HEK293 (cell line): ENCODE data around the gene PAPSS1.
A peak's percentile ranks its signal among the peaks of the same experiment; 100 is the strongest.

Experiments
- CTCF ChIA-PET: fragments of 350-600 bp; formaldehyde crosslinking; extraction: SDS; loops from one replicate; lab custom pipeline; 2021; ENCODE audit warnings: antibody characterized with exemption; lab: Yijun Ruan, JAX
- POLR2A ChIA-PET: fragments of 300-600 bp; formaldehyde crosslinking; extraction: SDS; loops from one replicate; lab custom pipeline; 2020; ENCODE audit warnings: antibody characterized with exemption, inconsistent platforms; lab: Yijun Ruan, JAX
- H3K27ac ChIP-seq: fragments of 200-500 bp; sonication (Bioruptor generic); 2 replicates; pipeline ENCODE4 v1.5.1; 2014; ENCODE audit warnings: low read depth, low read length, control low read depth, inconsistent platforms; ENCODE audit errors: extremely low read depth
- H3K36me3 ChIP-seq, 2 experiments: fragments of 200-500 bp in 1 of 2; sonication (Bioruptor generic) in 1 of 2; 1 replicate in 1 of 2; 2 replicates in 1 of 2; pipeline ENCODE4 v1.5.1; 2014 to 2017; ENCODE audit warnings: inconsistent platforms in 2 of 2, low read length in 2 of 2; ENCODE audit not compliant: control insufficient read depth in 2 of 2, insufficient read depth in 1 of 2
- H3K4me1 ChIP-seq: fragments of 200-500 bp; sonication (Bioruptor generic); 2 replicates; pipeline ENCODE4 v1.5.1; 2014; ENCODE audit warnings: mild to moderate bottlenecking, low read length, inconsistent platforms; ENCODE audit not compliant: control insufficient read depth, insufficient read depth
- H3K4me3 ChIP-seq: 2 replicates; pipeline ENCODE4 v1.5.1; 2011; ENCODE audit warnings: low read depth, mild to moderate bottlenecking, control low read depth, low read length, moderate library complexity
- H3K9me3 ChIP-seq: fragments of 200-500 bp; sonication (Bioruptor generic); 2 replicates; pipeline ENCODE4 v1.5.1; 2014; ENCODE audit warnings: low read depth, low read length, inconsistent platforms; ENCODE audit not compliant: control insufficient read depth, insufficient read depth
- FEZF1 ChIP-seq: fragments of 450-650 bp; formaldehyde crosslinking; IDR thresholded peaks from 2 replicates; pipeline ENCODE4 v1.5.1; 2016; ENCODE audit warnings: missing biosample characterization, missing genetic modification characterization
- REPIN1 ChIP-seq: fragments of 450-650 bp; formaldehyde crosslinking; IDR thresholded peaks from 2 replicates; pipeline ENCODE4 v1.5.1; 2017; ENCODE audit warnings: missing biosample characterization, missing genetic modification characterization, low read depth
- SCRT1 ChIP-seq: fragments of 450-650 bp; formaldehyde crosslinking; IDR thresholded peaks from 2 replicates; pipeline ENCODE4 v1.5.1; 2016; ENCODE audit warnings: missing biosample characterization, missing genetic modification characterization, borderline replicate concordance
- SETDB1 ChIP-seq: IDR thresholded peaks from one replicate; pipeline ENCODE4 v1.6.1; 2017; ENCODE audit warnings: mild to moderate bottlenecking, low read length, moderate library complexity, mixed read lengths; ENCODE audit not compliant: insufficient read length
- TRIM28 ChIP-seq: IDR thresholded peaks from 2 replicates; pipeline ENCODE4 v1.6.1; 2011; ENCODE audit warnings: low read length, control low read depth, borderline replicate concordance
- TSHZ1 ChIP-seq: fragments of 450-650 bp; formaldehyde crosslinking; IDR thresholded peaks from 2 replicates; pipeline ENCODE4 v1.5.1; 2016; ENCODE audit warnings: missing biosample characterization, missing genetic modification characterization, borderline replicate concordance
- ZBTB11 ChIP-seq: fragments of 450-650 bp; formaldehyde crosslinking; conservative IDR thresholded peaks from 2 replicates; pipeline ENCODE4 v1.5.1; 2016; ENCODE audit warnings: low read depth, missing biosample characterization, missing genetic modification characterization
- ZFP69B ChIP-seq: fragments of 450-650 bp; formaldehyde crosslinking; IDR thresholded peaks from 2 replicates; pipeline ENCODE4 v1.5.1; 2016; ENCODE audit warnings: missing biosample characterization, missing genetic modification characterization
- ZNF112 ChIP-seq: fragments of 450-650 bp; formaldehyde crosslinking; IDR thresholded peaks from 2 replicates; pipeline ENCODE4 v1.5.0; 2017; ENCODE audit warnings: missing biosample characterization, missing genetic modification characterization
- ZNF2 ChIP-seq: fragments of 450-650 bp; formaldehyde crosslinking; IDR thresholded peaks from 2 replicates; pipeline ENCODE4 v1.5.1; 2016; ENCODE audit warnings: missing biosample characterization, missing genetic modification characterization
- ZNF302 ChIP-seq: fragments of 450-650 bp; formaldehyde crosslinking; IDR thresholded peaks from 2 replicates; pipeline ENCODE4 v1.5.1; 2016; ENCODE audit warnings: missing biosample characterization, missing genetic modification characterization, low read depth
- ZNF350 ChIP-seq: fragments of 450-650 bp; formaldehyde crosslinking; IDR thresholded peaks from 2 replicates; pipeline ENCODE4 v1.5.0; 2017; ENCODE audit warnings: missing biosample characterization, mild to moderate bottlenecking, missing genetic modification characterization
- ZNF362 ChIP-seq: fragments of 450-650 bp; formaldehyde crosslinking; IDR thresholded peaks from 2 replicates; pipeline ENCODE4 v1.5.1; 2016; ENCODE audit warnings: missing biosample characterization, missing genetic modification characterization
- ZNF433 ChIP-seq: fragments of 450-650 bp; formaldehyde crosslinking; IDR thresholded peaks from 2 replicates; pipeline ENCODE4 v1.5.1; 2016; ENCODE audit warnings: missing biosample characterization, missing genetic modification characterization, low read depth
- ZNF529 ChIP-seq: fragments of 450-650 bp; formaldehyde crosslinking; IDR thresholded peaks from 2 replicates; pipeline ENCODE4 v1.5.1; 2017; ENCODE audit warnings: missing genetic modification characterization, missing biosample characterization; ENCODE audit not compliant: insufficient replicate concordance
- ZNF555 ChIP-seq: fragments of 450-650 bp; formaldehyde crosslinking; conservative IDR thresholded peaks from 2 replicates; pipeline ENCODE4 v1.5.1; 2017; ENCODE audit warnings: missing biosample characterization, mild to moderate bottlenecking, missing genetic modification characterization, inconsistent platforms
- ZNF561 ChIP-seq: fragments of 450-650 bp; IDR thresholded peaks from 2 replicates; pipeline ENCODE4 v1.5.1; 2018; ENCODE audit warnings: missing biosample characterization, missing genetic modification characterization, borderline replicate concordance
- ZNF645 ChIP-seq: fragments of 450-650 bp; formaldehyde crosslinking; IDR thresholded peaks from 2 replicates; pipeline ENCODE4; 2016; ENCODE audit warnings: missing biosample characterization, missing genetic modification characterization
- ZNF704 ChIP-seq: fragments of 450-650 bp; formaldehyde crosslinking; IDR thresholded peaks from 2 replicates; pipeline ENCODE4 v1.5.1; 2016; ENCODE audit warnings: missing biosample characterization, missing genetic modification characterization
- ZNF843 ChIP-seq: fragments of 450-650 bp; formaldehyde crosslinking; IDR thresholded peaks from 2 replicates; pipeline ENCODE4 v1.5.1; 2016; ENCODE audit warnings: missing biosample characterization, missing genetic modification characterization
- ZSCAN16 ChIP-seq: fragments of 450-650 bp; formaldehyde crosslinking; IDR thresholded peaks from 2 replicates; pipeline ENCODE4 v1.5.1; 2016; ENCODE audit warnings: missing biosample characterization, missing genetic modification characterization
- ZSCAN4 ChIP-seq: fragments of 450-650 bp; formaldehyde crosslinking; IDR thresholded peaks from 2 replicates; pipeline ENCODE4 v1.5.1; 2017; ENCODE audit warnings: missing biosample characterization, missing genetic modification characterization
- ZXDB ChIP-seq: fragments of 450-650 bp; formaldehyde crosslinking; IDR thresholded peaks from 2 replicates; pipeline ENCODE4 v1.5.1; 2016; ENCODE audit warnings: missing biosample characterization, missing genetic modification characterization

PAPSS1 gene

GRCh38 chr4:107705742-107706556 is 14.1 kb downstream of the PAPSS1 start:
- ChIA-PET CTCF (no interaction called here), POLR2A (interaction anchor here (1.7 kb wide), 1 partner anchor 14 kb away, joined by 9 read pairs; the partner anchor contains the start of gene PAPSS1)
- Histone ChIP-seq H3K4me3 (no peak overlapping the region), H3K36me3 (no peaks in the 10 kb centered on the region), H3K9me3 (no peaks in the 10 kb centered on the region), H3K4me1 (peaks cover 8% of the 10 kb centered on the region), H3K27ac (no peak overlapping the region)
- TF ChIP-seq ZNF555 (no peak), SETDB1 (peak; percentile 98), TRIM28 (peak; percentile 91), FEZF1 (tag by site-specific recombination) (no peak)

- H3K4me1 ChIP-seq, result peaks cover 16% of the 10 kb centered on the region
- H3K36me3 ChIP-seq, result no peaks in the 10 kb centered on the region
- no peak overlapping the region for H3K27ac ChIP-seq
- POLR2A ChIA-PET, result no interaction called here
- no peak overlapping the region for H3K4me3 ChIP-seq
- CTCF ChIA-PET, result interaction anchor here (0.7 kb wide), 1 partner anchor 18 kb away, joined by 3 read pairs; no protein-coding TSS in a partner anchor
- H3K9me3 ChIP-seq, result no peaks in the 10 kb centered on the region
- TF ChIP-seq ZFP69B (tag by site-specific recombination), result no peak
- no peak for TF ChIP-seq ZNF112 (tag by site-specific recombination)
- TF ChIP-seq ZNF529, result no peak
- no peak for TF ChIP-seq ZNF362 (tag by site-specific recombination)
- TF ChIP-seq REPIN1 (tag by site-specific recombination), result no peak
- no peak for TF ChIP-seq ZBTB11 (tag by site-specific recombination)
- peak; percentile 54; the same call in 1 of the 2 replicates for TF ChIP-seq ZXDB (tag by site-specific recombination)
- no peak for TF ChIP-seq ZNF2
- TF ChIP-seq ZNF843 (tag by site-specific recombination), result peak; percentile 86
- no peak for TF ChIP-seq ZNF561 (tag by site-specific recombination)
- TF ChIP-seq TSHZ1 (tag by site-specific recombination), result no peak
- no peak for TF ChIP-seq ZNF350 (tag by site-specific recombination)
- TF ChIP-seq ZSCAN16 (tag by site-specific recombination), result no peak
- TF ChIP-seq ZNF302, result no peak
- no peak for TF ChIP-seq SCRT1 (tag by site-specific recombination)
- no peak for TF ChIP-seq ZSCAN4 (tag by site-specific recombination)
- no peak for TF ChIP-seq ZNF433
- TF ChIP-seq ZNF704 (tag by site-specific recombination), result no peak
- no peak for TF ChIP-seq ZNF645 (tag by site-specific recombination)
These were observed 18.5 kb downstream of the PAPSS1 start for GRCh38 chr4:107701565-107701964.
